MCF 10A (cell line): ENCODE measurements around the gene DGKH. TPM values are rescaled to one million over a fixed set of nuclear protein-coding genes. Genes with fewer than 3 reads are reported as not detected.

ENCODE experiments used
- BruUV-seq: library from RNA; stranded (reverse); fragments of 400-500 nt; replicated peaks from 2 replicates; lab custom pipeline; 2021; lab: Mats Ljungman, UMichigan
- CTCF ChIA-PET: fragments of 300-600 bp; sonication (Branson Sonifier 250); formaldehyde crosslinking; extraction: SDS; loops from one replicate; lab custom pipeline; 2021; ENCODE audit warnings: antibody characterized with exemption, inconsistent platforms; lab: Yijun Ruan, JAX
- POLR2A ChIA-PET: fragments of 300-600, 350-650 bp; sonication (Branson Sonifier 250); formaldehyde crosslinking; extraction: SDS; loops from one replicate; lab custom pipeline; 2020; ENCODE audit warnings: antibody characterized with exemption, inconsistent platforms; lab: Yijun Ruan, JAX
- DNase-seq: peaks from one replicate; pipeline ENCODE4 v3.0.0-alpha.2; 2018; ENCODE audit not compliant: unreplicated experiment
- H3K27ac Mint-ChIP-seq: one replicate; pipeline ENCODE4 v1.8.0; 2022; ENCODE audit warnings: mild to moderate bottlenecking, low read depth, mixed read lengths; ENCODE audit not compliant: unreplicated experiment
- H3K27me3 Mint-ChIP-seq: one replicate; pipeline ENCODE4 v1.8.0; 2022; ENCODE audit warnings: mixed read lengths; ENCODE audit not compliant: insufficient read depth, unreplicated experiment
- H3K36me3 Mint-ChIP-seq: one replicate; pipeline ENCODE4 v1.8.0; 2022; ENCODE audit warnings: mild to moderate bottlenecking, moderate library complexity, mixed read lengths; ENCODE audit not compliant: insufficient read depth, unreplicated experiment
- H3K4me1 Mint-ChIP-seq: one replicate; pipeline ENCODE4 v1.8.0; 2022; ENCODE audit warnings: mixed read lengths; ENCODE audit not compliant: insufficient read depth, unreplicated experiment
- H3K4me3 Mint-ChIP-seq: one replicate; pipeline ENCODE4 v1.8.0; 2022; ENCODE audit warnings: mild to moderate bottlenecking, moderate library complexity, mixed read lengths; ENCODE audit not compliant: unreplicated experiment
- H3K9me3 Mint-ChIP-seq: one replicate; pipeline ENCODE4 v1.8.0; 2022; ENCODE audit warnings: mixed read lengths; ENCODE audit not compliant: unreplicated experiment
- CTCF ChIP-seq: fragments of 200-600 bp; IDR thresholded peaks from one replicate; pipeline ENCODE4 v1.8.0; 2022; ENCODE audit warnings: antibody characterized with exemption, mild to moderate bottlenecking; ENCODE audit not compliant: unreplicated experiment
- intact Hi-C: fragments of 100-400 bp; cut with micrococcal nuclease; formaldehyde crosslinking; loops from 2 replicates; pipeline ENCODE4 v1.14.1; 2022
- total RNA-seq: library from RNA; stranded (reverse); gene quantifications from 2 replicates; pipeline ENCODE4 v1.2.3, GENCODE V29; 2022

DGKH gene
- total RNA-seq, 1 experiment from 2014 or later: 22.3 TPM

GRCh38 chr13:42164557-42165125, 116.2 kb downstream of the DGKH start:
- ChIA-PET POLR2A (no interaction called here), CTCF (no interaction called here)
- no peak for DNase-seq
- H3K9me3 Mint-ChIP-seq: no peaks in the 10 kb centered on the region
- no peak overlapping the region for H3K4me3 Mint-ChIP-seq
- H3K27ac Mint-ChIP-seq: no peak overlapping the region
- TF ChIP-seq CTCF: no peak
- peaks cover 37% of the 10 kb centered on the region for H3K36me3 Mint-ChIP-seq
- no peaks in the 10 kb centered on the region for H3K4me1 Mint-ChIP-seq
- H3K27me3 Mint-ChIP-seq: no peaks in the 10 kb centered on the region
- BruUV-seq: no TSS peak
- intact Hi-C loops: no loop called here

GRCh38 chr13:42168496-42168895, 120.0 kb downstream of the DGKH start:
- Mint-ChIP-seq H3K36me3 (peaks cover 22% of the 10 kb centered on the region), H3K27ac (no peak overlapping the region), H3K27me3 (no peaks in the 10 kb centered on the region), H3K4me1 (no peaks in the 10 kb centered on the region), H3K9me3 (no peaks in the 10 kb centered on the region), H3K4me3 (no peak overlapping the region)
- POLR2A ChIA-PET: interaction anchor here (0.9 kb wide), 1 partner anchor 12 kb away, joined by 4 read pairs; no protein-coding TSS in a partner anchor
- no TSS peak for BruUV-seq
- CTCF ChIA-PET: interaction anchor here (1.8 kb wide), 1 partner anchor 9 kb away, joined by 4 read pairs; no protein-coding TSS in a partner anchor
- TF ChIP-seq CTCF: no peak
- DNase-seq: no peak
- intact Hi-C loops: no loop called here

- no peak for TF ChIP-seq CTCF
- ChIA-PET POLR2A (no interaction called here), CTCF (interaction anchor here (1.8 kb wide), 1 partner anchor 10 kb away, joined by 4 read pairs; no protein-coding TSS in a partner anchor)
- no peak for DNase-seq
- Mint-ChIP-seq H3K36me3 (peaks cover 22% of the 10 kb centered on the region), H3K27ac (no peak overlapping the region), H3K9me3 (no peaks in the 10 kb centered on the region), H3K4me3 (no peak overlapping the region), H3K4me1 (no peaks in the 10 kb centered on the region), H3K27me3 (no peaks in the 10 kb centered on the region)
- BruUV-seq: no TSS peak
- intact Hi-C loops: no loop called here
These were observed 121.6 kb downstream of the DGKH start for GRCh38 chr13:42170029-42170428.

- Mint-ChIP-seq H3K9me3 (no peaks in the 10 kb centered on the region), H3K27ac (no peak overlapping the region), H3K4me3 (no peak overlapping the region), H3K4me1 (no peaks in the 10 kb centered on the region), H3K36me3 (peaks cover 16% of the 10 kb centered on the region), H3K27me3 (no peaks in the 10 kb centered on the region)
- DNase-seq: no peak
- intact Hi-C loops: no loop called here
- no TSS peak for BruUV-seq
- ChIA-PET POLR2A (no interaction called here), CTCF (no interaction called here)
- no peak for TF ChIP-seq CTCF
These were observed 125.4 kb downstream of the DGKH start for GRCh38 chr13:42173789-42174343.
